IMR-90 (cell line): ENCODE results near the gene NOP9. TPM values are rescaled to one million over a fixed set of nuclear protein-coding genes. Genes with fewer than 3 reads are reported as not detected.

Source experiments
- ATAC-seq: fragments of 200-7000 bp; cut with Tn5 transposase; 2 replicates; pipeline ENCODE4 v1.9.1; 2020; ENCODE audit warnings: low read depth, mild to moderate bottlenecking, moderate library complexity
- BruUV-seq: library from RNA; stranded (reverse); fragments of 400-500 nt; replicated peaks from 2 replicates; lab custom pipeline; 2021; lab: Mats Ljungman, UMichigan
- CTCF ChIA-PET: fragments of 300-600 bp; formaldehyde crosslinking; extraction: SDS; loops from one replicate; lab custom pipeline; 2021; ENCODE audit warnings: antibody characterized with exemption; lab: Yijun Ruan, JAX
- POLR2A ChIA-PET: fragments of 300-600 bp; sonication (Branson Sonifier 250); formaldehyde crosslinking; loops from one replicate; lab custom pipeline; 2022; ENCODE audit warnings: antibody characterized with exemption; ENCODE audit not compliant: unreplicated experiment; lab: Charles Lee
- DNase-seq: peaks from one replicate; pipeline ENCODE4 v3.0.0; 2013
- H2AFZ ChIP-seq: replicated peaks from 2 replicates; pipeline ENCODE3; 2013; ENCODE audit warnings: low read length, mild to moderate bottlenecking; ENCODE audit not compliant: poor library complexity
- H2AK5ac ChIP-seq: 2 replicates; pipeline ENCODE4 v1.6.1; 2013; ENCODE audit warnings: low read depth, low read length, inconsistent platforms
- H2AK9ac ChIP-seq: replicated peaks from 2 replicates; pipeline ENCODE3; 2013; ENCODE audit warnings: mild to moderate bottlenecking, low read depth, low read length, moderate library complexity; ENCODE audit not compliant: poor library complexity
- H2BK120ac ChIP-seq: 2 replicates; pipeline ENCODE4 v1.6.1; 2013; ENCODE audit warnings: low read depth, low read length, inconsistent platforms
- H2BK15ac ChIP-seq: 3 replicates; pipeline ENCODE4 v1.6.1; 2013; ENCODE audit warnings: low read depth, low read length, inconsistent platforms
- H2BK20ac ChIP-seq: 2 replicates; pipeline ENCODE4 v1.6.1; 2013; ENCODE audit warnings: low read depth, mild to moderate bottlenecking, inconsistent platforms, low read length, moderate library complexity
- H2BK5ac ChIP-seq: 2 replicates; pipeline ENCODE4 v1.6.1; 2013; ENCODE audit warnings: mild to moderate bottlenecking, low read depth, low read length, inconsistent platforms; ENCODE audit not compliant: poor library complexity, severe bottlenecking
- H3K14ac ChIP-seq: replicated peaks from 2 replicates; pipeline ENCODE4 v1.6.1; 2013; ENCODE audit warnings: low read depth, low read length, inconsistent platforms
- H3K18ac ChIP-seq: 2 replicates; pipeline ENCODE4 v1.6.1; 2013; ENCODE audit warnings: low read depth, low read length, control low read depth
- H3K23ac ChIP-seq: 2 replicates; pipeline ENCODE4 v1.6.1; 2013; ENCODE audit warnings: low read depth, low read length, inconsistent platforms
- H3K27ac ChIP-seq: 2 replicates; pipeline ENCODE4 v1.5.1; 2013; ENCODE audit warnings: mild to moderate bottlenecking, control low read depth, low read length; ENCODE audit not compliant: insufficient read depth
- H3K27me3 ChIP-seq: 2 replicates; pipeline ENCODE4 v1.6.1; 2013; ENCODE audit warnings: low read length; ENCODE audit not compliant: control insufficient read depth, insufficient read depth
- H3K36me3 ChIP-seq: 2 replicates; pipeline ENCODE4 v1.6.1; 2013; ENCODE audit warnings: low read length, mixed read lengths; ENCODE audit not compliant: control insufficient read depth, insufficient read depth
- H3K4ac ChIP-seq: 2 replicates; pipeline ENCODE4 v1.6.1; 2013; ENCODE audit warnings: low read depth, low read length, inconsistent platforms
- H3K4me1 ChIP-seq: 2 replicates; pipeline ENCODE4 v1.6.1; 2013; ENCODE audit warnings: low read length, mixed read lengths; ENCODE audit not compliant: control insufficient read depth, insufficient read depth
- H3K4me2 ChIP-seq: 2 replicates; pipeline ENCODE4 v1.6.1; 2013; ENCODE audit warnings: low read depth, mild to moderate bottlenecking, control low read depth, low read length, moderate library complexity
- H3K4me3 ChIP-seq: 2 replicates; pipeline ENCODE4 v1.5.1; 2013; ENCODE audit warnings: low read depth, mild to moderate bottlenecking, control low read depth, low read length, moderate library complexity; ENCODE audit not compliant: insufficient read depth
- H3K56ac ChIP-seq: 2 replicates; pipeline ENCODE4 v1.6.1; 2013; ENCODE audit warnings: low read length, inconsistent platforms; ENCODE audit not compliant: insufficient read depth; ENCODE audit errors: extremely low read depth
- H3K79me1 ChIP-seq, 2 experiments: 2 replicates each; pipeline ENCODE4 v1.6.1; 2013; ENCODE audit warnings: low read length in 2 of 2, inconsistent platforms in 1 of 2, low read depth in 1 of 2
- H3K9ac ChIP-seq: 2 replicates; pipeline ENCODE4 v1.6.1; 2013; ENCODE audit warnings: low read depth, low read length, control low read depth
- H3K9me1 ChIP-seq: 2 replicates; pipeline ENCODE4 v1.6.1; 2013; ENCODE audit warnings: low read length, inconsistent platforms; ENCODE audit not compliant: insufficient read depth
- H3K9me3 ChIP-seq: 2 replicates; pipeline ENCODE4 v1.6.1; 2013; ENCODE audit warnings: low read length; ENCODE audit not compliant: control insufficient read depth, insufficient read depth
- H4K20me1 ChIP-seq: 2 replicates; pipeline ENCODE4 v1.6.1; 2013; ENCODE audit warnings: low read length, inconsistent platforms; ENCODE audit not compliant: insufficient read depth
- H4K5ac ChIP-seq: 2 replicates; pipeline ENCODE4 v1.6.1; 2013; ENCODE audit warnings: mild to moderate bottlenecking, low read depth, low read length, control low read depth
- H4K8ac ChIP-seq, 2 experiments: 2 replicates each; pipeline ENCODE4 v1.6.1; 2013; ENCODE audit warnings: low read depth in 2 of 2, low read length in 2 of 2, control low read depth in 1 of 2, inconsistent platforms in 1 of 2
- H4K91ac ChIP-seq: 2 replicates; pipeline ENCODE4 v1.6.1; 2013; ENCODE audit warnings: low read depth, low read length, inconsistent platforms; ENCODE audit not compliant: insufficient read depth
- MXI1 ChIP-seq: IDR thresholded peaks from 2 replicates; pipeline ENCODE4 v1.6.1; 2012; ENCODE audit warnings: low read depth, mild to moderate bottlenecking, low read length, moderate library complexity, borderline replicate concordance
- WGBS, 2 experiments: methylation state at CpG; one replicate each; pipeline versions ENCODE4 v1.1.5 to v1.1.7; 2013; ENCODE audit warnings: missing lambda C conversion rate in 2 of 2; ENCODE audit not compliant: insufficient read length in 1 of 2; ENCODE audit errors: extremely low coverage in 2 of 2; 5-methylcytosine and 5-hydroxymethylcytosine counted together
- dilution Hi-C: fragments of 300-500 bp; cut with HindIII; formaldehyde crosslinking; loops from one replicate; pipeline ENCODE4 v1.14.3; 2018; ENCODE audit warnings: low sequenced_read_pairs; ENCODE audit not compliant: unreplicated experiment
- in situ Hi-C: fragments of 300-500 bp; cut with MboI; formaldehyde crosslinking; loops from 3 replicates; pipeline ENCODE4 v1.14.3; 2019; ENCODE audit warnings: low sequenced_read_pairs, inconsistent platforms, mixed read lengths
- intact Hi-C: fragments of 100-400 bp; cut with micrococcal nuclease; formaldehyde crosslinking; loops from 2 replicates; pipeline ENCODE4 v1.10.0; 2022
- polyA plus RNA-seq, 3 experiments: library from polyadenylated mRNA; depleted of rRNA; stranded (reverse); fragments of >200 nt; gene quantifications; 2 replicates each; pipeline ENCODE4 v1.2.3, GENCODE V29; 2012; ENCODE audit warnings: low replicate concordance in 1 of 3
- total RNA-seq: library from RNA; depleted of rRNA; stranded (reverse); fragments of >200 nt; gene quantifications from 2 replicates; pipeline ENCODE4 v1.2.3, GENCODE V29; 2012

The NOP9 gene
- total and polyA plus RNA-seq, 2 of the 4 experiments (the other 2 are of a cell fraction), result 11.8 to 25.8 TPM

GRCh38 chr14:24337824-24338175 is 38.1 kb downstream of the NOP9 start:
- H3K23ac ChIP-seq, result no peak overlapping the region
- no peak overlapping the region for H4K91ac ChIP-seq
- WGBS, 2 experiments, result 83% methylated on average over 6 of the region's 8 CpGs; no CpG with 5 or more reads in 1 of the 2 experiments
- no peak overlapping the region for H3K9ac ChIP-seq
- H4K5ac ChIP-seq, result no peak overlapping the region
- H3K4me1 ChIP-seq, result peaks cover 3% of the 10 kb centered on the region; the same call in 1 of the 2 replicates
- H3K56ac ChIP-seq, result no peak overlapping the region
- BruUV-seq, result no TSS peak
- H4K20me1 ChIP-seq, result no peaks in the 10 kb centered on the region
- no peak overlapping the region for H2BK20ac ChIP-seq
- no peaks in the 10 kb centered on the region for H3K9me1 ChIP-seq
- no peak for ATAC-seq
- no peak overlapping the region for H2BK5ac ChIP-seq
- no peaks in the 10 kb centered on the region for H3K36me3 ChIP-seq
- dilution Hi-C loops (no loop called here), in situ Hi-C loops (no loop called here), intact Hi-C loops (no loop called here)
- H2BK15ac ChIP-seq, result no peak overlapping the region
- no peaks in the 10 kb centered on the region for H3K79me1 ChIP-seq
- no peak overlapping the region for H2AFZ ChIP-seq
- H2AK9ac ChIP-seq, result no peak overlapping the region
- no peaks in the 10 kb centered on the region; the same call in 1 of the 2 replicates for H3K9me3 ChIP-seq
- ChIA-PET POLR2A (no interaction called here), CTCF (interaction anchor here (0.7 kb wide), 1 partner anchor 29 kb away, joined by 3 read pairs; the partner anchor contains the start of gene CIDEB)
- no peak overlapping the region for H3K18ac ChIP-seq
- H3K4me3 ChIP-seq, result no peak overlapping the region
- no peak overlapping the region for H3K4ac ChIP-seq
- no peak overlapping the region for H2BK120ac ChIP-seq
- peaks cover 88% of the 10 kb centered on the region for H3K27me3 ChIP-seq
- no peak overlapping the region for H3K27ac ChIP-seq
- H3K14ac ChIP-seq, result no peak overlapping the region
- H3K4me2 ChIP-seq, result no peak overlapping the region
- H2AK5ac ChIP-seq, result no peak overlapping the region
- DNase-seq, result no peak
- TF ChIP-seq MXI1, result no peak
- no peak overlapping the region for H4K8ac ChIP-seq
